Femur (tissue), 1 donor: Measurements from ENCODE around the gene DNAJC16.

Experiments
- DNase-seq: peaks from one replicate; pipeline ENCODE4 v3.0.0-alpha.2; 2017

The DNAJC16 gene

GRCh38 chr1:15624133-15624714 is 97.6 kb downstream of the DNAJC16 start:
- no peak for DNase-seq

- DNase-seq, result no peak
Observed at GRCh38 chr1:15625056-15625917, 98.6 kb downstream of the DNAJC16 start.
